HG03460 (cell line): ENCODE data around the gene SYNM.

Source experiments
- ATAC-seq: cut with Tn5 transposase; IDR thresholded peaks from one replicate; pipeline ENCODE4 v1.9.1; 2021; ENCODE audit not compliant: unreplicated experiment

SYNM gene

DNA sequence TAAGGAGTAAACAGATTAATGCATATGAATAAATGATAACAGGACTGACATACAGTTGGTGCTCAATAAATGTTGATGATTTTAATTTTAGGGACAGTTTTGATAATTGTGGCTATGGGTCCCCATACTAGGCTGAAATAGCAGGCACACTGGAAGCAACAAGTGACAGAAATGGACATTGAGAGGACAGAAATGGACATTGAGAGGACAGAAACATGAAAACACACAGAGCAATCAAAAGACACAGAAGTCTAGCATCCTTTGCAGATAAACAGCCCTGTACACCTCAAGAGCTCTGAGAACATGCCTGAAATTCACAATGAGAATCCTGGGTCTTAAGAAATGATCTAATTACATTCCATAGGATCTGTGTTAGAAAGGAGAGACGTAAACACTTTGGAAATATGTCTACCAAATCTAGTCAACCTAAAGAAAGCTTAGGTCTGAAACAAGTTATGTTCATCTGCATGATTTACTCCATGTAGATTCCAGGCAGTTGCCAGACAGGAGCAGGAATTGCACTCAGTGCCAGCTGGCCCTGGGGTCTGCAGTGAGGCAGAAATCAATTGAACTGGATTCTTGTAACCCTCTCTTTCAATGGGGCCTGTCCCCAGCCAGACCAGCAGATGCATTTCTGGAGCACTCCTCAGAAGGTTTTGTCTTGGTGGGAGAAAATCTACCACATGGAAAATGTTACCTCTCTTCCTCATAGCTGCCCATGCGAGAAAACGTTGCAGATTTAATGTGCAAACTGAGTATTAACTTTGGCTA is 60.3 kb downstream of the SYNM start:
- no peak for ATAC-seq

DNA sequence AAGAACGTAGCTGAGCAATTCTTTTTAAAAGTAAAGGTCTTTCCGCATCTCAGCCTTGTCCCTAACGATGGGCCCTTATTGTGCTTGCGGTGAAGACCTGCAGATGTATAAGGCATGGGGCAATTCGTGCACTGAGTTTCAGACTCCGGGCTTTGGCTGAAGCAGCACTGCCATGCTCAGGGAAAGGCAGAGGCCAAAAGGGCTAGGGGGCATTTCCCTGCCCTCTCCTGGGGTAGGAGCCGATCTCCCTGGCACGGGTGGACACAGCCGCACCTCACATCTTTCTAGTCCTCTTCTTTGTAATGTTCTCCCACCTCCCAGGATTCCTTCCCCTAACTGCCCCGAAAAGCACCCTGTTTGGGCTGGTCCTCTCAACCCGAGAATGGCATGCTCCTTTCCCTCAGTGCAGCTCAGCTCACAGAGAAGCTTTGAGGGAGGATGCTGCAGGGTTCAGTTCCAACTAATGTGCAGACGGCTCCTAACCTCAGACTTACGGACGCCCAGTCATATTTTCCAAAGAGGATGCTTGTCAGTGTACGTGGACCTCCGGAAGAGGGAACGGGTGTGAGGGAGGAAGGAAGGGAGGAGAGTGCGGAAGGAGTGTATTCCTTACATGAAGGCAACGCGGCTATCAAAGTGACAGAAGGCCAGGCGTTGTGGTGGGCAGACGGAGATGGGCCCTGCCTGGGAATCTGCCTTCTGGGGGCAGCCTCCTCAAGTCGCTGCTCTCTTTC is 61.2 kb downstream of the SYNM start:
- ATAC-seq = no peak

DNA sequence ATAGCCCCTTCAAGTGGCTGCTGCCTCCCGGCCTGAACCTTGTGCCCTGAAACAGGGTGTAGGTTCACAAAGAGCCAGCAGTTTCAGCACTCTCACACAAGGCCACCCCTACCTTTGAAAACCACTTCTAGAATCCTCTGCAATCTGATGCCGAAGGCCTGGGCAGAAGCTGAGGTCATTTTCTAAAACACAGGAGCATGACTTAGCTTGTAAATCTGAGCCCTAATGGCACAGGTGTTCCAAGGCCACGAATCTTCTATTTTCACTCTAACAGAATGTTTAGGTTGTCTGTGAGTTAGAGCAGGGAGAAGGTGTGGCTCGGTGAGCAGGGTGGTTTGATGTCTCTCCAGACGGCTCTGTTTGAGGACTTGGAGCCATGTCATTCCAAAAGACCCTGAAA is 62.3 kb downstream of the SYNM start:
- no peak for ATAC-seq

DNA sequence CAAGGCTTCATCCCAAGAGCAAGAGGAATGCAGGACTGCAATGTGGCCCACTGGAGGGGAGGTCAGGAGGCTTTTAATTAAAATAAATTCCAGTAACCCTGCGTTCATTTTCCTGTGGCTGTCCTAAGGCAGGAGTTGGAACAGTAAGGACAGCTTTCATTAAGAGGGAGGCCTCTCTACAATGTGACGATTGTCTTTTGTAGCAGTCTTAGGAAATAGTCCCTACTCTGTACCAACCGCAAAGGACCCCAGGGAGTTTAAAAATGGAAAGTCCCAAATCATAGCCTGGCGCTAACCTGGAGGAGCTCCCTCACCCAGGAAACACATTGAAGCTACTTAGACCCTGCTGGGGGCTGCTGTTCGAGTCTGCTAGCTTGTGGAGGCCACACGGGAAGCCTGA is 62.8 kb downstream of the SYNM start:
- no peak for ATAC-seq

DNA sequence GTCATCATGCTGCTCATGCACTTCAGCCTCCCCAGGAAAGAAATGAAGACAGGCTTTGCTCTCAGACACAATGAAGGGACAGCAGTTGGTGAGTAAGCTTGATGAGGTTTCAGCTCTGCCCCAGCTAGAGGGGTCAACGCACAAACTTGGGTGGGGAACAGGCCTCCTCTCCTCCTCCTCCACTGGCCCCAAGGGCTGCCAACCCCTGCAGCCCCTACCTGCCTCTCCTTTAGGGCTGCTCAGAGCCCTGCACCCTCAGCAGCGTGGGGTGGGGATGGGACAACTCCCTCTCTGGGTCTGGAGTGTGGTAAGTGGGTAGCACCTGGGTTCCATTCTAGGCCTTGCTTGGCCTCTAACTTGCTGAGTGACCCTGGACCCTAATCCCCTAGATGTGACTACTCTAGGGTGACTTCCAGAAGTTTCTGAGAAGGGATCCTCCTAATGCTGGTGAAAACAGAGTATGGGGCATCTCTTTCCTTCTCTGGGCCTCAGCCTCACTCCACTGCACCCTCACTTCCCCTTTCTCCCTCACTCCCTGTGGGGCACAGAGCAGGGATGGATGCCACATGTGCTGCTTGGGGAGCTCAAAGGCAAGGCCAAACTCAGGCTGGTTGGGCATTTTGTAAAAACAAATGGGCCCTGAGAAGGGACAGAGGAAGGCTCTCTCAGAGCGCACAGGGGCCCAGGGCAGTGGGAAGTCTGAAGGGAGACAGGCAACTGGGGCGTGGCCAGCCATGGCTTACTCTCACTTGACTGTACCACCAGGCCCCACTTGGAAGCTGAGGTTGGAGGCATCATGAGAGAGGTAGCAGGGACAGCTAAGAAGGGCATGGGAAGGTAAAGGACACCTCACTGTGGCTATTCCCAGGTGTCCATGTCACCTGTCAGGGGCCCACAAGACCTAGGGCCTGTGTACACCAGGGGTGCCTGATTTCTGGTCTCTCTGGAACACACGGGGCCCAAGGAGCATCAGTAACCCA is 64.0 kb downstream of the SYNM start:
- no peak for ATAC-seq

DNA sequence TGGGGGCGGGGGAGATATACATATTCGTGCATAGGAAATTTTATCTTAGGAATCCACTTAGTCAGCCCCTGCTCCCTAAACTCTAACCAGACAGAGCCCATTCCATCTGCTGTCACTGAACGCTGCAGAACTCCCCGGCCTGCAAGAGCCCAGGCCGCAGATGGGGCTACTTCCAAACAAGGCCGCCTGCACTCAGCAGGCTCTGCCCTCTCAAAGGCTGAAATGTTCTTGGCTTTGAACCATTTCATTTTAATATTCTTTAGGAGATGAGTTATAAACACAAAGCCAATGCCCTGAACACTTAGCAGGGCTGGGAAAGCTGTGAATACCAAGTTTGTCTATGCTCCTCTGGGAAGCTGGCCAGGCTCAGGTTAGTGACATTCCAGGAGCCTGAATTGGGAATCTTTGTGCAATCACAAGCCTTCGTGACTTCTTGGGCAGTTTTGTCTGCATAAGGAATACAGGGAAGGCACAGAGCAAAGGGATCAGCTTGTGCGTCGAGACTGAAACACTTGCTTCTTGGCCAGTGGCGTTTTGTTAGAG is 65.0 kb downstream of the SYNM start:
- ATAC-seq = no peak

DNA sequence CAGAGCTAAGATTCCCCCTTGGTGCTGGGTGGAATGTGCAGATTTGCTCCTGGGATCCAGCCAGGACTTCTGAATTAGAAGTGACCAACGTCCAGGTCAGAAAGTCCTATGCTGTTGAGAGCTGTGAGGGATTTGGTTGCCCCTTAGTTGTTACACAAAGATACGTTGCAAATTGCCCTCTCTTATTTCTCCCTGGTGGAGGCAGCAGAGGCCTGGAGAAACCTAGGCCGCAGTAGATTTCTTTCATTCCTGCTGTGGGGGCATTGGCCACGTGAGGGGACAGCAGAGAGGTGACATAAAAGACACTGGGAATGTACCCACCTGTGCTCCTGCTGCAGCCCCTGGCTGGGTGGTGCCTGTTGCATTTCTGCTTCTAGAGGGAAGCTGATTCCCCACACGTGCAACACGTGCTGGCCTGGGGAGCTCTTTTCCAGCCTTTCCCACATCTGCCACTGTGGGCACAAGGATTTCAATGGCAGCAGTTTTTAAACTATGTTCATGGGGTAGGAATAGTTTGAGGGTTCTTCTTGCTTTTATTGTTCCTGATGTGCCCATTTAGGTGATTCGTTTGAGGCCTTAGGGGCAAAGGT is 65.7 kb downstream of the SYNM start:
- ATAC-seq = no peak

DNA sequence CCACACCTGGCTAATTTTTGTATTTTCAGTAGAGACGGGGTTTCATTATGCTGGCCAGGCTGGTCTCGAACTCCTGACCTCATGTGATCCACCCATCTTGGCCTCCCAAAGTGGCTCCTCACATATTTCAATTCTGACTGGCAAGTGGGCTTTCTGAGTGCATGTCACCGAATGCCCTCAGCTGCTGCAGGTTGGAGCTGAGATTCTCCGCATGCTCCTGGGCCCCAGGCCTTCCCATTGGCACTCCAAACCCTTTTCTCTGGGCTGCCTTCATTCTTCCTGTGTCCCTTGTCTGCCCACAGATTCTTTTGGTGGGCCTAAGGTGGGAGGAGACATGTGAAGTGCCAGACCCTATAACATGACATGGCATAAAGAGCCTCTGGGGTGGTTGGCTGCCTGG is 67.3 kb downstream of the SYNM start:
- ATAC-seq = no peak

DNA sequence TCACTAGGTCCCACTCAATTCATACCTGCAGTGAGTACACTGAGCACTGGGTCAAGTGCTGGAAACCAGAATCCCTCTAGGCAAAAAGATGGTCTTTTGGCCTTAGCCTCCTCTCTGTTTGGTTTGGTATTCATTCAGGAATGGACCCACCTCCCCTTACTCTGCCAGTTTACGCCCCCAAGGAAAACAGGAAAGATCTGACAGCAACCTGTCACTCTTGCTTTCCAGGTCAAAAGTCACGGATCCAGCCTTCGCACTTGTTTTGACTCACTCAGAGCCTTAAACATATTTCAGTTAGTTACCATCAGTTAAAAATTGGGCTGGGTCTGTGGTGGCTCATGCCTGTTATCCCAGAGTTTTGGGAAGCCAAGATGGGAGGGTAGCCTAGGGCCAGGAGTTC is 68.1 kb downstream of the SYNM start:
- no peak for ATAC-seq

DNA sequence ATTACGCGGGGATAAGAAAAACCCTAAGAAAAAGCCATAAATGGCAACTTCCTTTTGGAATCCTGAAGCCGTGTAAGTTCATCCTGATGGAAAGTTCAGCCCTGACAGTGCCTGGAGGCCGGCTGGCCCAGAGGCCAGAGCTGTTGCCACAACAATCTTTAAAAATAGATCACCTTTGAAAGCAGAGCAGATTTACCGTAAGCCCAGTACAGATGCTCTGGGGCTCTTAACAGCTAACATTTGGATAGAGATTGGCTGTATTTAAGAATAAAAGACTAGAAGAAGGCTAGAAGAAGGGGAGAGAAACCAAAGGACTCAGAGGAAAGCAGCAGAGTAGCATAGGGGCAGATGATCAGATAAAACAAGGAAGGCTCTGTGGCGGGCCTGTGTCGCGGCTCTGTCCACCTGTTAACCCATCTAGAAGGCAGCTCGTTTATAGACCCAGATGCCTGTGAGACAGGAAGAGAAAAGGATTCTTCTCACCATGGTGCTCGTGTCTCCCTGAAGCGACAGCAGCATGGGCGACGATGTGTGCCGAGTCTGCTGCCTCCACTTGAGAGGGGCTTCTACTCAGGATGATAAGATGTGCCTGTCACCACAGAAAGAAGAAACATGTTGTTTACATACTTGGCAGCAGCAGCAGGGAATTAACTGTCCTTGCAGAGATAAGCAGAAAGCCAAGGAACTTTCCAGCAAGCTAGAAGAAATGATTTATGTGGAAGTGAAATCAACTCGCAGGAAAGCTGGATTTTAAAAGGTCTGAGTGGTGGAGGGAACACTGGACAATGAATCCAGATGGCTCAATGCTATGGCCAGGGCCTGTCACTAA is 69.9 kb downstream of the SYNM start:
- ATAC-seq = no peak

DNA sequence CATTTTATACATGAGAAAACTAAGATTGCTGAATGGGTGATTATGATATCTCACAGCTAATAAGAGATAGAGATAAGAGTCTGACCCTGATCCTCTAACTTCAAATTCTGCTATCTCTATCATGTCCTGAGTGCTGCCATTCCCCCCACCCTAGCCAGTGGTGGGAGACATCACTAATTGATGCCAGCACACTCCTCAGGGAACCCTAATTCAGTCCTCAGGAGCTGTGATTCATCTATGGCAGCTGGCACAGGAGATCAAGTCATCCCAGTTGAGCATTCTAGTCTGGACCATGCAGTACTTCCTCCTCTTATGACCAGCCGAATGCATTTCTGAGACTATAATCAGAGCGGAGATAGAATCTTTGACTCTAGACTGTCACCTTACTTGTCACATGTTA is 71.9 kb downstream of the SYNM start:
- no peak for ATAC-seq

DNA sequence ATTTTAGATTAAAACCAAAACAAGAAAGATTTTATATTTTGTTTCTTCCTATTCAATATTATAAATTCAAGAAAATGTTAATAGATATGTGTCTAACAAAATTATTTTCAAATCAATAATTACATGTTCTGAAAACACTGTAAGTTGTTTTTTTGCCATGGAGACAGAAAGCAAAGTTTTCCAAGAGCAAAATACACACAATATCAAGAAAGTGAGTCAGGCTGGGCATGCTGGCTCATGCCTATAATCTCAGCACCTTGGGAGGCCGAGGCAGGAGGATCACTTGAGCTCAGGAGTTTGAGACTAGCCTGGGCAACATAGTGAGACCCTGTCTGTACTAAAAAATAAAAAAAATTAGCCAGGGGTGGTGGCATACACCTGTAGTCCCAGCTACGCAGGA is 72.8 kb downstream of the SYNM start:
- ATAC-seq = no peak

DNA sequence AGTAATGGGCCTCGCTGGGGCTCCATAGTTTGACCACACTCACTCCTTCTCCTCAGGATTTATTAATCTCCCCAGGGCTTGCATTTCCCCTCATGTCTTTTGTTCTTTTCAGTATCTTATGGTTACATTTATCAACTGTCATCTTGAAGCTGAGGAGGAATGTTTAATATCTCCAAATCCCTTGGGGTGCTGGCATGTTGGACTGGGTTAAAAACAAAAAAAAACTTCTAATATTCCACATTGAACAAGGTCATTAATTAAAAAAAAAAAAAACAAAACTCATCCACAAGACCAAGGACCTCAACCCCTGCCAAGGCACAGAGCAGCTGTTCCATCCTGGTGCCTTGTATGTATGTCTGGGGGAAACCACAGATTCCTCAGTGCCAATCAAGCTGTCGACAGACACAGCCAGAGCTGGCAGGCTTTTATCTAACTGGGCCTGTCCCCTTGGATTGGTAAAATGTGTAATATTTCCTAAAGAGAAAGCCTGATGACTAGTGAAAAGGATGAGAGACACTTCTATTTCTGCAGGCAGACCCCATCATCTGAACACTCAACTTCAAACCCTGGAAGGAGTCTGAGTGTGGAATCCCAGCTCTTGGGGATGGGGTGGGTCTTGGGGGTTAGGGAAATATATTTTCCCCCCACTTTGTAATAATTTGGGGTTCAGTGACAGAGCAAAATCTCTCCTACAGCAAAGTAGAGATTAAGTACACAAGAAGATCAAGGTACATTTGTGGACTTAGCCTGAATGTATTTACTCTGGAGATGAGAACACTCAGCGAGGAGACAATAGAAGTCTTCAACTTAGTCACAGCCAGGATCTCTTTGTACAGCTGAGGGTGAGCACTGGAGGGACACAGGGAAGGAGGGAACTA is 75.4 kb downstream of the SYNM start:
- no peak for ATAC-seq

DNA sequence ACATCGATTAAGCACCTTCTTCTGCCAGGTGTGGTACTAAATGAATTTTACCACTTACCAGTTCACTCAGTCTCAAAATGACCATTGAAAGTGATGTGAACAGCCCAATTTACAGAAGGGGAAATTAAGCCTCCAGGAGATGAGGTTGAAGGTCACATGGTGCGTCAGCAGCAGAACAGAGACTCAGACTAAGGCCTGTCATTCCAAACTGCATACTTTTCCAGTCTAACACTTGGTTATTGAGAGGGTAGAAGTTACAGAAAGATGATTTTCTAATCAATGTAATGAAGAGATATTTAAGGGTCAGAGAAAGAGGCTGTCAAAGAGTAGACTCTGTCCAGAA is 76.1 kb downstream of the SYNM start:
- ATAC-seq = no peak

DNA sequence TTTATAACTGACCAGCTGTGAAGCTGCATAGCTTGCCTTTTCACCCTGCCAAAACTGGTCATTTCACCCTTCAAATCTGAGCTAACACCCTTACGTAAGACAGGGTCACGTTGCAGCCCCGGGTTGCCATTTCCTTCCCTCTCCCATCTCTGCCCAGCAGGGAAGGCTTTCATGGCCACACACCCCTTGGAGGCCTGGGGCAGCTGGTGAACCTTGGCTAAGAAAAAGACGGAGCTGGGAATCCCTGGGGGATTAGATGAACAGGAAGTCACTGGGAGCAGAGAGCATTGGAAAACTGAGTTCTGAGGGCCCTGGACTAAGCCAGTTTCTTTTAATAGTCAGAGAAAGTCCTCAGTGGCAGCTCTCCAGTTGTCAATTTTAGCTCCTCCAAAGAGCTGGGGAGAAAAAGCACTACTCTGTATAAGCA is 76.7 kb downstream of the SYNM start:
- ATAC-seq = no peak

DNA sequence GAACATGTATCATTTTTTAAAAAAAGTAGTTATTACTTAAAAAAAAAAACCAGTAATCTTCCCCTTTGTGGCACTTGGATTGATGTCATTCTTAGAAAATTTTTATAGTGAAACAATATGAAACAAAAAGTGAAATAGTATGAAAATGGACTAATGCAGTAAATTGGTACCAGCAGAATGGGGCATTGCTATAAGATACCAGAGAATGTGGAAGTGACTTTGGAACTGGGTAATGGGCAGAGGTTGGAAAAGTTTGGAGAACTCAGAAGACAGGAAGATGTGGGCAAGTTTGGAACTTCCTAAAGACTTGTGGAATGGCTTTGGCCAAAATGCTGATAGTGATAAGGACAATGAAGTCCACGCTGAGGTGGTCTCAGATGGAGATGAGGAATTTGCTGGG is 77.9 kb downstream of the SYNM start:
- no peak for ATAC-seq
